ENCODE results near the gene SEMA4F. TPM values are rescaled to one million over a fixed set of nuclear protein-coding genes. Genes with fewer than 3 reads are reported as not detected.

The SEMA4F gene
- total and polyA plus RNA-seq, 7 donors: 0.59 to 5.7 (median 2.0) TPM

DNA sequence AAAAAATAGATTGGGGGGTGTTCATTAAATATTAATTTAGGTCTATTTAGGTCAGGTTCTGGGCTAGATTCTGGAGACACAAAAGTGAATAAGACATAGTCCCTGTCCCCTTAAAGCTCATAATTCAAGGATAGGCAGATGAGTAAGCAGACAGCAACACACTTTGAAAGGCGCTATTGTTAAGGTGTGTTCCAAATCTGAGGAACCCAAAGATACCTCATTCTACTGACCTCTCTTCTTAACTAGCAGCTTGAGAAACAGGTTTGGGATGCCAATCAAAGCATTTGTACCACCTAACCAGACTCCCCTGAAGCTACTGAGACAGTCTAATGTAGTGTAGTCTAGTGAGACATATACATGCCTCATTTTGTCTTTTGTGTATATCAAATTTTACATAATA, 34.8 kb downstream of the SEMA4F start:
- TF ChIP-seq, protein P1, sequence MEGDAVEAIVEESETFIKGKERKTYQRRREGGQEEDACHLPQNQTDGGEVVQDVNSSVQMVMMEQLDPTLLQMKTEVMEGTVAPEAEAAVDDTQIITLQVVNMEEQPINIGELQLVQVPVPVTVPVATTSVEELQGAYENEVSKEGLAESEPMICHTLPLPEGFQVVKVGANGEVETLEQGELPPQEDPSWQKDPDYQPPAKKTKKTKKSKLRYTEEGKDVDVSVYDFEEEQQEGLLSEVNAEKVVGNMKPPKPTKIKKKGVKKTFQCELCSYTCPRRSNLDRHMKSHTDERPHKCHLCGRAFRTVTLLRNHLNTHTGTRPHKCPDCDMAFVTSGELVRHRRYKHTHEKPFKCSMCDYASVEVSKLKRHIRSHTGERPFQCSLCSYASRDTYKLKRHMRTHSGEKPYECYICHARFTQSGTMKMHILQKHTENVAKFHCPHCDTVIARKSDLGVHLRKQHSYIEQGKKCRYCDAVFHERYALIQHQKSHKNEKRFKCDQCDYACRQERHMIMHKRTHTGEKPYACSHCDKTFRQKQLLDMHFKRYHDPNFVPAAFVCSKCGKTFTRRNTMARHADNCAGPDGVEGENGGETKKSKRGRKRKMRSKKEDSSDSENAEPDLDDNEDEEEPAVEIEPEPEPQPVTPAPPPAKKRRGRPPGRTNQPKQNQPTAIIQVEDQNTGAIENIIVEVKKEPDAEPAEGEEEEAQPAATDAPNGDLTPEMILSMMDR (IDR thresholded peaks at IDR 0.05): no peak
- Histone ChIP-seq H3K4me3 (no peak overlapping the region), H3K36me3 (ENCODE audit: insufficient read depth in 1 of 2, low read depth in 1 of 2) (no peaks in the 10 kb centered on the region), H3K27ac (no peak overlapping the region), H3K27me3 (ENCODE audit: insufficient read depth in 3 of 3, low read length in 2 of 3) (no peaks in the 10 kb centered on the region), H3K9me3 (no peaks in the 10 kb centered on the region), H3K4me1 (no peaks in the 10 kb centered on the region)
- ATAC-seq: no peak
- intact Hi-C loops (cut with DNase I): loop anchor here in 1 of 2 donors (5.0 kb wide), 1 partner anchor 713 kb away; no protein-coding TSS in a partner anchor
- WGBS, 3 donors: 90 to 97% (median 95%) methylated on average over 1 of the region's 1 CpG
- DNase-seq: no peak

DNA sequence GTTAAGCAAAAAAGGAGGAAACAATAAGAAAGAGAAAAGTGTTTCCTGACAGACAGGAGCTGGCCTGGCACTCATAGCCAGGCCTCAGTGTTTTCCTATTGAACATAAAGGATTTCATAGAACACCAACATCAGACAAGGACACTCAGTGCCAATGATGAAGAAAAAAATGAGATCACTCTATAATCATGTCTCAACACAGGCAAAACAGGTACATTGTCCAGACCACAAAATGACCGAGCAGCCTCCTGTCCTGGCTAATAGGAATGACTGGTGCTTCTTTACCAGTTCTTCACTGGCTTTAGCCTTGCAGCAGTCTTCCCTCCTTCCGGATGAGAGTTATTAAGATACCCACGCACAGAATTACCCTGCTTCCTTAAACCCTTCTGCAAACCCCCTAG, 35.6 kb downstream of the SEMA4F start:
- Histone ChIP-seq H3K4me1 (peaks cover 4% of the 10 kb centered on the region), H3K27ac (no peak overlapping the region), H3K4me3 (no peak overlapping the region), H3K27me3 (ENCODE audit: insufficient read depth in 3 of 3, low read length in 2 of 3) (no peaks in the 10 kb centered on the region), H3K36me3 (ENCODE audit: insufficient read depth in 1 of 2, low read depth in 1 of 2) (no peaks in the 10 kb centered on the region), H3K9me3 (no peaks in the 10 kb centered on the region)
- intact Hi-C loops (cut with DNase I): loop anchor here (1.0 to 5.0 kb wide), 3 partner anchors 187 to 713 kb away; no protein-coding TSS in a partner anchor
- DNase-seq: no peak
- ATAC-seq: no peak
- 72 to 80% (median 79%) methylated on average over 3 of the region's 3 CpGs for WGBS, 3 donors
- TF ChIP-seq, protein P1 (IDR thresholded peaks at IDR 0.05): no peak

GRCh38 chr2:74690571-74690970, 36.5 kb downstream of the SEMA4F start:
- no peak overlapping the region for H3K27ac ChIP-seq
- intact Hi-C loops (cut with DNase I): loop anchor here (1.0 to 5.0 kb wide), 2 partner anchors 186 to 187 kb away; no protein-coding TSS in a partner anchor

GRCh38 chr2:74691929-74692328, 37.9 kb downstream of the SEMA4F start:
- H3K27ac ChIP-seq: no peak overlapping the region
- 32 to 55% (median 33%) methylated on average over 5 of the region's 5 CpGs for WGBS, 3 donors
- TF ChIP-seq, protein P1 (IDR thresholded peaks at IDR 0.05): no peak
- H3K36me3 ChIP-seq (ENCODE audit: insufficient read depth in 1 of 2, low read depth in 1 of 2): no peaks in the 10 kb centered on the region
- DNase-seq (no peak), ATAC-seq (peak; percentile 11 to 58 (median 37))
- no peaks in the 10 kb centered on the region for H3K9me3 ChIP-seq
- no peak overlapping the region for H3K4me3 ChIP-seq
- no peaks in the 10 kb centered on the region for H3K27me3 ChIP-seq (ENCODE audit: insufficient read depth in 3 of 3, low read length in 2 of 3)
- intact Hi-C loops (cut with DNase I): loop anchor here in 1 of 2 donors (5.0 kb wide), 1 partner anchor 185 kb away; no protein-coding TSS in a partner anchor
- H3K4me1 ChIP-seq: peaks cover 10% of the 10 kb centered on the region

More at GRCh38 chr2:74690571-74690970, 36.5 kb downstream of the SEMA4F start:
- ATAC-seq: peak; percentile 70 to 87 (median 75)
- H3K36me3 ChIP-seq (ENCODE audit: insufficient read depth in 1 of 2, low read depth in 1 of 2): no peaks in the 10 kb centered on the region
- H3K27me3 ChIP-seq (ENCODE audit: insufficient read depth in 3 of 3, low read length in 2 of 3): no peaks in the 10 kb centered on the region
- peaks cover 8% of the 10 kb centered on the region for H3K4me1 ChIP-seq
- WGBS, 3 donors: 5 to 11% (median 6%) methylated on average over 4 of the region's 4 CpGs
- no peaks in the 10 kb centered on the region for H3K9me3 ChIP-seq
- no peak for DNase-seq
- TF ChIP-seq, protein P1 (IDR thresholded peaks at IDR 0.05): peak; percentile 76
- H3K4me3 ChIP-seq: no peak overlapping the region

- intact Hi-C loops (cut with DNase I): loop anchor here in 1 of 2 donors (5.0 kb wide), 1 partner anchor 184 kb away; no protein-coding TSS in a partner anchor
- Histone ChIP-seq H3K9me3 (no peaks in the 10 kb centered on the region), H3K36me3 (ENCODE audit: insufficient read depth in 1 of 2, low read depth in 1 of 2) (no peaks in the 10 kb centered on the region), H3K27me3 (ENCODE audit: insufficient read depth in 3 of 3, low read length in 2 of 3) (no peaks in the 10 kb centered on the region), H3K27ac (no peak overlapping the region), H3K4me3 (no peak overlapping the region), H3K4me1 (peaks cover 16% of the 10 kb centered on the region)
- no peak for DNase-seq
- ATAC-seq: no peak
- TF ChIP-seq, protein P1 (IDR thresholded peaks at IDR 0.05): no peak
Observed at GRCh38 chr2:74693213-74693612, 39.2 kb downstream of the SEMA4F start.
